Right lobe of liver (tissue), 6 donors: Measurements from ENCODE around the gene BCL11B. TPM values are rescaled to one million over a fixed set of nuclear protein-coding genes. Genes with fewer than 3 reads are reported as not detected.

Source experiments
- ATAC-seq, 4 donors: fragments of 200-7000 bp; cut with Tn5 transposase; one replicate each; pipeline ENCODE4 v1.9.1; 2020; ENCODE audit warnings: mild to moderate bottlenecking in 4 of 4, moderate library complexity in 4 of 4
- DNase-seq, 3 donors: peaks; one replicate each; pipeline ENCODE4 v3.0.0-alpha.2; 2020
- H3K27ac ChIP-seq, 3 donors: fragments of 200-600 bp; one replicate each; pipeline ENCODE4 v1.8.0; 2022
- H3K27me3 ChIP-seq, 2 donors: fragments of 200-600 bp; one replicate each; pipeline ENCODE4 v1.8.0; 2022
- H3K36me3 ChIP-seq, 4 donors: fragments of 200-600 bp; sonication (generic) in 1 of 4; one replicate each; pipeline versions ENCODE4 v1.5.1 to v1.8.0; 2017 to 2022; ENCODE audit warnings: control low read depth in 1 of 4
- H3K4me1 ChIP-seq, 4 donors: fragments of 200-600 bp; sonication (generic) in 1 of 4; one replicate each; pipeline versions ENCODE4 v1.5.1 to v1.8.0; 2017 to 2022; ENCODE audit warnings: control low read depth in 1 of 4
- H3K4me3 ChIP-seq, 3 donors: fragments of 200-600 bp; one replicate each; pipeline ENCODE4 v1.8.0; 2022
- H3K9me3 ChIP-seq, 4 donors: fragments of 200-600 bp; sonication (generic) in 1 of 4; one replicate each; pipeline versions ENCODE4 v1.5.1 to v1.8.0; 2017 to 2022; ENCODE audit warnings: control low read depth in 1 of 4
- CTCF ChIP-seq, 4 donors: fragments of 200-600 bp in 3 of 4; fragments of 450-650 bp in 1 of 4; IDR thresholded peaks; one replicate each; pipeline versions ENCODE4 v1.5.1 to v1.8.0; 2016 to 2022; ENCODE audit warnings: antibody characterized with exemption in 4 of 4, mild to moderate bottlenecking in 2 of 4
- POLR2A ChIP-seq: fragments of 450-650 bp; IDR thresholded peaks from one replicate; pipeline ENCODE4 v1.6.1; 2017; ENCODE audit warnings: antibody characterized with exemption, mild to moderate bottlenecking
- WGBS: methylation state at CpG from one replicate; pipeline ENCODE4 v1.1.6; 2018; ENCODE audit warnings: low coverage, low lambda C conversion rate; ENCODE audit not compliant: insufficient coverage; ENCODE audit errors: missing lambda C conversion rate; 5-methylcytosine and 5-hydroxymethylcytosine counted together
- intact Hi-C, 2 donors: fragments of 100-400 bp; cut with DNase I; formaldehyde crosslinking; loops; one replicate each; pipeline versions ENCODE4 v1.11.2 to v1.14.1; 2022
- total RNA-seq, 6 experiments: library from RNA; depleted of rRNA in 2 of 6; stranded (reverse); fragments of >200 nt in 2 of 6; fragmentation: NEBNext Ultra II Directional in 3 of 6; extraction: Animal tissue kit (Norgen Biotek cat#: 25700) in 3 of 6; gene quantifications; one replicate each; pipeline versions ENCODE4 v1.1.0 to v1.2.4, GENCODE V29; 2016 to 2023
- donor health status: DM: no; HTN: yes; CAD: no.
- donor health status: DM: no; HTN: no; CAD: no.
- donor health status: DM: no; HTN: no; CAD: no.
- donor health status: DM: no; HTN: yes; CAD: no.
- donor health status: DM: no; HTN: yes; CAD: no.

BCL11B gene
- total RNA-seq, 6 experiments from 2014 or later: 0.04 to 0.61 (median 0.24) TPM

DNA sequence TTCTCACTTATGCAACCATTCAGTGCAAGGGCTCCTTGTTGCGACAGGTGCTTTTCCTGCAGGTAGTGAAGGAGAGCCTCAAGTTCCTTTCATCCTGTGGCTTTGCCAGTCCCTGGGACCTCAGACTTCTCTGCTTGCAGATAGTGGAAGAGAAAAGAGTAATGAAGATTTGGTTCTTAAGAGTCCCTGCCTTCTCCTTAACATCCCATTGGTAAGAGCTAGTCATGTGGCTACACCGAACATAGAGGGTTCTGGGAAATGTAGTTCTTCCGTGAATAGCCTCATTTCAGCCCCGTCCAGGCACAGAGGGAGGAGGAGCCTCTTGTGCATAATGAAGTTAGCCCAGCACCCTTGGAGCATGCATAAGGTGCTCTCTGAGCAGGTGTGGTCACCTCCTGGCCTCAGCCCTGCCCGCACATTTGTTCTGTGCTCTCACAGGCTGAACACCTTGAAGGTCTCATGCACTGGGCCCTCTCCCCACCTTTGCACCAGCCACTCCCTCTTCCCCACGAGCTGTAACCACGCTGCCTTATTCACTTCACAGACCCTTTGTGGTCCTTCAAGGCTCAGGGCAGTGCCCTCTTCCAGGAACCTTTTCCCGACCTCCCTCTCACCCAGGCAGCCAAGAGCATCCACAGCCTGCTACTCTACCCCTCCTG lies 134.0 kb downstream of the BCL11B start:
- H3K4me1 ChIP-seq: no peaks in the 10 kb centered on the region
- intact Hi-C loops: no loop called here
- H3K27ac ChIP-seq: no peak overlapping the region
- DNase-seq (peak in 1 of 3 donors; percentile 26), ATAC-seq (no peak)
- TF ChIP-seq CTCF (IDR thresholded peaks at IDR 0.05): no peak
- TF ChIP-seq POLR2A: no peak
- H3K36me3 ChIP-seq: no peaks in the 10 kb centered on the region
- H3K4me3 ChIP-seq: no peak overlapping the region
- no peaks in the 10 kb centered on the region for H3K9me3 ChIP-seq
- H3K27me3 ChIP-seq: no peaks in the 10 kb centered on the region
- WGBS: 46% methylated on average over 6 of the region's 8 CpGs

DNA sequence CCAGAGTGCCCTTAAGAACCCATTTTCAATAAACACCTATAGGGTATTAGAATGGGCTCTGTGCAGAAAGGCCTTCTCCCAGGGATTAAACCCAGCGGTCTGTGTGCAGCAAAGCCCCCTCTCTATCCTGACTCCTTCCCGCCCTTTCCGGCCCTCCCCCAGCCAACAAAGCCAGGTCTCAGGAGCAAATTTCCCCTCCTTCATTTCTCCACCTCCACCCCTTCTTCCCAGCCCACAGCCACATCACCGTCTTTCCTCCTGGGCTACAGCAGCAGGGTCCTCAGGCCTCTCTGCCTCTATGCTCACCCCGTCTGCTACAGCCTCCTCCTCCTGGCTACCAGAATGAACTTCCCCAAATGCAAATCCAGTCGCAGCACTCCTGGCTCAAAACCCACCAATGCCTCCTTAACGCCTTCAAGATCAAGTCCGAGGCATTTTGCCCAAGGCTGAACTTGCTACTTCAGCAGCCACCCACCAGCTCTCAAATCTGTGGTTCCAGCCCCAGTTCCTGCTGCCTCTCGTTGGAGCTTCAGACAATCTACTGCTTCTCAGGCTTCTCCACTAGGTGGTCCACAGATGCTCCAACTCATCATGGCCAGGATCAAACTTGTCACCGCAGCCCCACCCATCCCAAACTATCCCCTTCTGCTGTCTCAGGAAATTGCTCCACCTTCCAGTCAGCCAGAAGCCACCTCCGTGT lies 134.8 kb downstream of the BCL11B start:
- H3K4me1 ChIP-seq: no peaks in the 10 kb centered on the region
- no peak overlapping the region for H3K27ac ChIP-seq
- intact Hi-C loops: no loop called here
- 47% methylated on average over 10 of the region's 11 CpGs for WGBS
- H3K36me3 ChIP-seq: no peaks in the 10 kb centered on the region
- no peaks in the 10 kb centered on the region for H3K27me3 ChIP-seq
- no peaks in the 10 kb centered on the region for H3K9me3 ChIP-seq
- no peak overlapping the region for H3K4me3 ChIP-seq
- no peak for ATAC-seq
- DNase-seq: peak in 1 of 3 donors; percentile 31
- TF ChIP-seq POLR2A: no peak

GRCh38 chr14:99136401-99136800 lies 135.6 kb downstream of the BCL11B start:
- Histone ChIP-seq H3K9me3 (no peaks in the 10 kb centered on the region), H3K27ac (no peak overlapping the region), H3K27me3 (no peaks in the 10 kb centered on the region), H3K4me1 (no peaks in the 10 kb centered on the region), H3K4me3 (no peak overlapping the region), H3K36me3 (no peaks in the 10 kb centered on the region)
- ATAC-seq (no peak), DNase-seq (peak in 1 of 3 donors; percentile 15)
- intact Hi-C loops: no loop called here
- WGBS: 43% methylated on average over 1 of the region's 7 CpGs
- TF ChIP-seq CTCF (IDR thresholded peaks at IDR 0.05) (no peak), POLR2A (no peak)

- no peak for ATAC-seq
- no peak overlapping the region for H3K4me3 ChIP-seq
- intact Hi-C loops: no loop called here
- H3K9me3 ChIP-seq: no peaks in the 10 kb centered on the region
- no peak overlapping the region for H3K27ac ChIP-seq
- no peaks in the 10 kb centered on the region for H3K4me1 ChIP-seq
- no peaks in the 10 kb centered on the region for H3K36me3 ChIP-seq
- peak in 1 of 3 donors; percentile 34 for DNase-seq
- TF ChIP-seq CTCF (IDR thresholded peaks at IDR 0.05) (no peak), POLR2A (no peak)
- no peaks in the 10 kb centered on the region for H3K27me3 ChIP-seq
- 79% methylated on average over 5 of the region's 5 CpGs for WGBS
Observed at GRCh38 chr14:99136047-99136400, 136.0 kb downstream of the BCL11B start.

GRCh38 chr14:99134516-99135046 lies 137.4 kb downstream of the BCL11B start:
- no peaks in the 10 kb centered on the region for H3K9me3 ChIP-seq
- TF ChIP-seq CTCF (IDR thresholded peaks at IDR 0.05): no peak
- no peak for TF ChIP-seq POLR2A
- DNase-seq: peak in 1 of 3 donors; percentile 32
- H3K36me3 ChIP-seq: no peaks in the 10 kb centered on the region
- intact Hi-C loops: no loop called here
- 39% methylated on average over 5 of the region's 8 CpGs for WGBS
- H3K4me3 ChIP-seq: no peak overlapping the region
- no peaks in the 10 kb centered on the region for H3K4me1 ChIP-seq
- H3K27ac ChIP-seq: no peak overlapping the region
- H3K27me3 ChIP-seq: no peaks in the 10 kb centered on the region
- no peak for ATAC-seq
